Measurements from ENCODE around the gene BTBD3. TPM values are rescaled to one million over a fixed set of nuclear protein-coding genes. Genes with fewer than 3 reads are reported as not detected.

BTBD3 gene
- total and polyA plus RNA-seq, 9 donors, result 31.3 to 50.3 (median 39.0) TPM

DNA sequence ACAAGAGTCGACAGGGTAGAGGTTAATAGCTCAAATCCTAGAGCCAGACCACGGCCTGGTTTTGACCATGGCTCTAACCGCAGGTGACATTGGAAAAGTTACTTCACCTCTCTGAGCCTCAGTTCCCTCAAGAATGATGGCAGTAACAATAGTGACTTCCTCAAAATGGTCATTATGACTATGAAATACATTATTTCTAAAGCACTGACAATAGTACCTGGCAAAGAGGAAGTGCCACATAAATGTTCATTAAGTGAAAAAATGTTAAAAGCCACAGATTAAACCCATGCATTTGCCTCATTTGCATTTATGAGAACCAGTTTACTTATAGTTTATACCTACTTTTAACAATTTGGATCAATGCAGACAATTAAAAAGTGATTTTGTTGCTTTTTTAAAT lies 12.3 kb downstream of the BTBD3 start:
- H3K4me1 ChIP-seq (ENCODE audit: control insufficient read depth, insufficient read depth, low read length), result no peaks in the 10 kb centered on the region
- H3K27ac ChIP-seq (ENCODE audit: low read length), result no peak overlapping the region
- H3K9me3 ChIP-seq (replicated peaks; ENCODE audit: control insufficient read depth, low read depth, low read length), result no peaks in the 10 kb centered on the region
- H3K4me3 ChIP-seq (ENCODE audit: low read length), result no peak overlapping the region
- H3K36me3 ChIP-seq (ENCODE audit: control insufficient read depth, insufficient read depth, low read length), result peaks cover 14% of the 10 kb centered on the region
- no CpG with 5 or more reads among the region's 3 CpGs for WGBS (ENCODE audit: insufficient coverage)
- DNase-seq, result no peak
- no peaks in the 10 kb centered on the region for H3K27me3 ChIP-seq (ENCODE audit: control insufficient read depth, insufficient read depth, low read length)

DNA sequence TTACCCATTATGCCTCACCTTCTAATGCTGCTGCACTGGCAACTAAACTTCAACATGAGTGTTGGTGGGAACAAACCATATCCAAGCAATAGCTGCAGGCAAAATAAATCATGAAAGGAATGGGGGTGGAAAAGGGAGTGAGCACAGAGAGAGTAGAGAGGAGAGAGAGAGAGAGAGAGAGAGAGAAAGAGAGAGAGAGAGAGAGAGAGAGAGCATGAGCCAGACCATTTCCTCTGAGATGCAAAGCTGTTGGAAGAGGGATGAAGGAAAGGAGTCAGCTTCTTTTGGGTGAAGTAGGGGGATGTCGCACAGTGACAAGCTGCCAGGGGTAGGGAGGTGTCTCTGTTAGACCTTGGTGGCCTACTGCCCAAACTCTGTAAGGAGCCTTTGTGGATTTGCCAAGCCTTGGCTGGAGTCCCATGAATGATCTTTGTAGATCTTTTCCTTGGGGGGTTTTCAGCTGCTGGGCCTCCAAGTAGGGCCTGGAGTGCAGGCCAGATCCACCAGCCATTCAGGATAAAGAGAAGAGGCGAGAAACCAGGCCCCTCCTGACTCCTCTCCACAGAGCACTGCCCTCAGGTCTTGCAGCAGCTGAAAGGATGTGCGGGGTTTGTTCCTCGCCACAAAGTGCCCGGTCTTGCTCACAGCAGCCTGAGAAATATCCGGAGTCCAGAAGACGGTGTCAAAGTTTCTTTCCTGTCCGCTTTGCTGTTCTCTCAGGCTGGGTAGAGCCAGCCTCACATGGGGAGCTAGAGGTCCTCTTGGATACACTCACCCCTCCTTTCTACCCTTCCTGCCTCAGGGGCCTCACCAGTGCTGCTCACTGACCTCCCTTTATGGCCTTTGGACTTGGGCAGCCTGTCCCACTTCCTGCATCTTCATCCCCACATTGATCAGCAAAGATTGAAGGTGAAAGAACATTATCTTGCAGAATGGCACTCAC lies 17.8 kb downstream of the BTBD3 start:
- WGBS (ENCODE audit: insufficient coverage), result 63% methylated on average over 7 of the region's 8 CpGs
- peak; percentile 63 for DNase-seq
- H3K9me3 ChIP-seq (replicated peaks; ENCODE audit: control insufficient read depth, low read depth, low read length), result no peaks in the 10 kb centered on the region

DNA sequence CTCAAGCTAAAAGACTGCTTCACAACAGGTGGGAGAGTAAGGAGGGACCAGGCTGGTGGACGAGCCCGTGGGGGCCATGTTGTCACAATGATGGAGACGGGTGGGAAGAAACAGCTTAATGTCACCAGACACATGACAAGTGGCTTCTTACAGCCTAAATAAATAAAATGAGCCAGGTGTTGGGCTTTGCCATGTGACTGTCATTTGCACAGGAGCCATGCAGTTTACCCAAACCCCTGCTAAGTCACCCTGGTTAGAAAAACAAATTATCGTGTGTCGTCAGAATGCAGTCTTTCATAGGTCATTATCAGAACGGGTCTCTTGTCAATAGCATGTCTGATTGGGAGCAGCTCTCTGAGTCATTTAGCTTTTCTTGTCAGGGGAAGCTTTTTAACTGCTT lies 18.5 kb downstream of the BTBD3 start:
- no peak for DNase-seq
- no peak overlapping the region for H3K4me3 ChIP-seq (ENCODE audit: low read length)
- H3K27ac ChIP-seq (ENCODE audit: low read length), result no peak overlapping the region
- peaks cover 4% of the 10 kb centered on the region for H3K4me1 ChIP-seq (ENCODE audit: control insufficient read depth, insufficient read depth, low read length)
- H3K27me3 ChIP-seq (ENCODE audit: control insufficient read depth, insufficient read depth, low read length), result no peaks in the 10 kb centered on the region
- no peaks in the 10 kb centered on the region for H3K9me3 ChIP-seq (replicated peaks; ENCODE audit: control insufficient read depth, low read depth, low read length)
- WGBS (ENCODE audit: insufficient coverage), result 27% methylated on average over 2 of the region's 6 CpGs
- no peaks in the 10 kb centered on the region for H3K36me3 ChIP-seq (ENCODE audit: control insufficient read depth, insufficient read depth, low read length)

More for the DNA sequence above, 17.8 kb downstream of the BTBD3 start:
- no peaks in the 10 kb centered on the region for H3K36me3 ChIP-seq (ENCODE audit: control insufficient read depth, insufficient read depth, low read length)
- no peaks in the 10 kb centered on the region for H3K27me3 ChIP-seq (ENCODE audit: control insufficient read depth, insufficient read depth, low read length)
- H3K4me1 ChIP-seq (ENCODE audit: control insufficient read depth, insufficient read depth, low read length), result peaks cover 4% of the 10 kb centered on the region
- no peak overlapping the region for H3K4me3 ChIP-seq (ENCODE audit: low read length)
- no peak overlapping the region for H3K27ac ChIP-seq (ENCODE audit: low read length)

DNA sequence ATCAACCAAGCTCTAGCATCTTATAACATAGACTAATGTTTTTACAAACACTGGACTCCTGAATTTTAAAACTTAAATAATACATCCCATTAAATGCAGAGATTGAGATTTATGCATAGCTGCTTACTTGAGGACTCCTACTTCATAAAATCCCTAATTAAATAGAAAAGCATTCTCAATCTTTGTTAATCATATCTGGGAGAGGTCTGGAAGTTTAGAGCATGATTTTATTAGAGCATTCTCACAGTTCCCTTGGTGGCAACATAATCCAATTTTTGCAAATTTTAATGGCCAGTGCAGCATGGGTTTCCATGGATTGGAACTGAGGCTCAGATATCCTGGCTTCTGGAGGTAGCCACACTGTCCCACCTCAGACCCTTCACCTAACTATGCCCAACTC lies 19.5 kb downstream of the BTBD3 start:
- Histone ChIP-seq H3K9me3 (replicated peaks; ENCODE audit: control insufficient read depth, low read depth, low read length) (no peaks in the 10 kb centered on the region), H3K4me3 (ENCODE audit: low read length) (no peak overlapping the region), H3K4me1 (ENCODE audit: control insufficient read depth, insufficient read depth, low read length) (peaks cover 4% of the 10 kb centered on the region), H3K27ac (ENCODE audit: low read length) (no peak overlapping the region), H3K27me3 (ENCODE audit: control insufficient read depth, insufficient read depth, low read length) (no peaks in the 10 kb centered on the region), H3K36me3 (ENCODE audit: control insufficient read depth, insufficient read depth, low read length) (no peaks in the 10 kb centered on the region)
- no peak for DNase-seq

DNA sequence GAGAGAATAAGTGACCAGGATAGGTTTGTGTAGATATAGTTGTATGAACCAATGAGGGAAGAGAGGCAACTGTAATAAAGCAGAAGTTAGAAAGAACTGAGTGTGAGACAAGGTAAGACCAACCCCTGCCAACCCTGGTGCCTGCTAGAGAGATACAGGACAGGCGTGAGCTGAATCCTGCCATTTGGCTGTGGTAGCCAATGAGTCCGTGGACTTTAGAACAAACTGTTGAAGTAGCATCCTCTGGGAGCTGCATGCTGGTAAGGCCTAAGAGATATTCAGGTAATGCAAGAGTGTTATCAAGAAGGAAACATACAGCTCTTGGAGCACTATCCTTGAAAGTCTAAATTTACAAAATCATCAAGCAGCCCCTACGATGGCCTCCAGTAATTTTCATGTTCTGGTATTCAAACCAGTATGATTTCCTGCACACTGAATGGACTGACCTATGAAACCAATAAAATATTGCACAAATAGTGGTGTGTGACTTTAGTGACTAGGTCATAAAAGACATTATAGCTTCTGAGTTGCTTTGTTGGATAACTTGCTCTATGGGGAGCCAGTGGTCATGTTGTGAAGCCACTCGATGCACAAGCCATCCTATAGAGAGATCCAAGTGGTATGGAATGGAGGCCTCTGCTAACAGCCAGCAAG lies 24.0 kb downstream of the BTBD3 start:
- H3K27me3 ChIP-seq (ENCODE audit: control insufficient read depth, insufficient read depth, low read length), result no peaks in the 10 kb centered on the region
- H3K4me1 ChIP-seq (ENCODE audit: control insufficient read depth, insufficient read depth, low read length), result no peaks in the 10 kb centered on the region
- 100% methylated on average over 2 of the region's 4 CpGs for WGBS (ENCODE audit: insufficient coverage)
- no peaks in the 10 kb centered on the region for H3K9me3 ChIP-seq (replicated peaks; ENCODE audit: control insufficient read depth, low read depth, low read length)
- no peak overlapping the region for H3K27ac ChIP-seq (ENCODE audit: low read length)
- no peak for DNase-seq
- H3K4me3 ChIP-seq (ENCODE audit: low read length), result no peak overlapping the region
- H3K36me3 ChIP-seq (ENCODE audit: control insufficient read depth, insufficient read depth, low read length), result no peaks in the 10 kb centered on the region

DNA sequence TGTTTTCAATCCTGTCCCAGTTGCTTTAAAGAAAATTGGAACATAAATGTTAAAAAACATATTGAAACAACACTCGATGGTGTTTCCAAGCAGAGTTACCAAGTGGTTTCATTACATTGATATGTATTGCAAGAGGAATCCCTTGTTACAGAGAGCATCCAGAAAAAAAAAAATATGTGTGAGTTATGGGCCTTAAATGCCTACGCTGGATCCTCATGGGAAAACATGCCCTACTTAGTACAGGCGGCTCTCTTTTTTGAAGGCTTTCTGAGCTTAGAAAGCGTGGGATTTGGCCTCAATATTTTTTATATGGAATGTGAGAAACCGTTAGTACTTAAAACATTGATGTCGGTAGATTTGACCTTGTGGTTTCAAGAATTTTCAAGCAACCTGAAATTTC lies 26.1 kb downstream of the BTBD3 start:
- Histone ChIP-seq H3K27ac (ENCODE audit: low read length) (no peak overlapping the region), H3K27me3 (ENCODE audit: control insufficient read depth, insufficient read depth, low read length) (no peaks in the 10 kb centered on the region), H3K4me3 (ENCODE audit: low read length) (no peak overlapping the region), H3K4me1 (ENCODE audit: control insufficient read depth, insufficient read depth, low read length) (no peaks in the 10 kb centered on the region), H3K9me3 (replicated peaks; ENCODE audit: control insufficient read depth, low read depth, low read length) (no peaks in the 10 kb centered on the region), H3K36me3 (ENCODE audit: control insufficient read depth, insufficient read depth, low read length) (no peaks in the 10 kb centered on the region)
- DNase-seq, result no peak
- 75% methylated on average over 2 of the region's 6 CpGs for WGBS (ENCODE audit: insufficient coverage)

DNA sequence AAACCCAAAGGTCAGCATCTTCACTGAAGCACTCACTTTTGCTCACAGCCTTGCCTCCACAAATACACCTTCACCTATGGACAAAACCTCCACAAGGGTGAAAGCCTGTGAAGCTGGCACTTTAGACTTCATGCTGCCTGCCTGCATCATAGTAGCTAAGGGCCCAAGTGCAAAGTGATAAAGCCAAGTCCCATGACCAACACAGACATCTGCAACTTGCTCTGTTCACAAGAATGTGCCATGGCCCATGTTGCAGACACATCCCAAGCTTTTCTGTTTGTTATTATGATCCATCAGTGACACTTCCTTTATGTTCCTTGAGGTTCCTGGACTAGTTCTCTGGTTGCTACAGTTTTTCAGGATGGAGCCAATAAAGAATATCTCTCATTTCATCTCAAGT lies 31.1 kb downstream of the BTBD3 start:
- Histone ChIP-seq H3K27me3 (ENCODE audit: control insufficient read depth, insufficient read depth, low read length) (no peaks in the 10 kb centered on the region), H3K9me3 (replicated peaks; ENCODE audit: control insufficient read depth, low read depth, low read length) (no peaks in the 10 kb centered on the region), H3K27ac (ENCODE audit: low read length) (no peak overlapping the region), H3K4me1 (ENCODE audit: control insufficient read depth, insufficient read depth, low read length) (no peaks in the 10 kb centered on the region), H3K4me3 (ENCODE audit: low read length) (no peak overlapping the region), H3K36me3 (ENCODE audit: control insufficient read depth, insufficient read depth, low read length) (no peaks in the 10 kb centered on the region)
- DNase-seq, result no peak

DNA sequence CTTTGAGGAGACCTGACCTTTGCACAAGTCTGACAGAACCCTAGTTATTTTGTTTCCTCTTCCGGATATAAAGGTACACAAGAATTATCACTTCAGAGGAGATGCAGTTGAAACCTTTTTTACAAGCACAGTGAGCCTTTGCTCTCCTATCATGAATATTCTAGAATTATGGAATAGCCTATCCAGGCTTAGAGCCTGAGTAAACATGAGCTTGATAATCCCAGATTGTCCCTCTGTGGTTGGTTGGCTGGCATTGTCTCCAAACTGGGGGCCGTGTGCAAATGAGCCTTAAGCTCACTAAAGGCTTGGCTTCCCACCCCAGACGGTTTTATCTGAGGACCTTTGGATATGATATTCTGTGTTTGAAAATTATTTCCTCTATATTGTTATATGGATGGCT lies 32.0 kb downstream of the BTBD3 start:
- no peaks in the 10 kb centered on the region for H3K36me3 ChIP-seq (ENCODE audit: control insufficient read depth, insufficient read depth, low read length)
- peaks cover 2% of the 10 kb centered on the region for H3K9me3 ChIP-seq (replicated peaks; ENCODE audit: control insufficient read depth, low read depth, low read length)
- H3K27me3 ChIP-seq (ENCODE audit: control insufficient read depth, insufficient read depth, low read length), result no peaks in the 10 kb centered on the region
- no peak overlapping the region for H3K27ac ChIP-seq (ENCODE audit: low read length)
- H3K4me3 ChIP-seq (ENCODE audit: low read length), result no peak overlapping the region
- WGBS (ENCODE audit: insufficient coverage), result no CpG with 5 or more reads among the region's 3 CpGs
- no peak for DNase-seq
- H3K4me1 ChIP-seq (ENCODE audit: control insufficient read depth, insufficient read depth, low read length), result no peaks in the 10 kb centered on the region

DNA sequence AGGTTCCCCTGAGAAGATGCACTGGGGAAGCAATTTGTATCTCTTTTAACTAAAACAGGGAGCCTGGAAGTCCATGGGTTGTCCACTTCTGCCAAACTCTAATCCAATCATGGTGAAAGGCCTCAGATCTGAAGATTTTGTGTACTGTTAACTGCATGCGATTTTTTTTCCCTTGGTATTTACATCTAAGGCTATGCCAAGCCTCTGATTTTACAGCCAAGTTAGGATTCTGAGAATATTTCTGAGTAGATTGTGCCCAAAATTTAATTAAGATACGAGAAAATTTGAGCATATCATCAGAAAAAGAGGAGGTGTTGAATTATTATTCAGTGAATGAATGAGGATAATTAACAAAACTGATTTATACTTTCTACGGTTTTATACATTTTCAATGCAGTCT lies 34.0 kb downstream of the BTBD3 start:
- H3K36me3 ChIP-seq (ENCODE audit: control insufficient read depth, insufficient read depth, low read length), result no peaks in the 10 kb centered on the region
- no peak for DNase-seq
- H3K4me1 ChIP-seq (ENCODE audit: control insufficient read depth, insufficient read depth, low read length), result no peaks in the 10 kb centered on the region
- peaks cover 6% of the 10 kb centered on the region for H3K9me3 ChIP-seq (replicated peaks; ENCODE audit: control insufficient read depth, low read depth, low read length)
- no CpG with 5 or more reads among the region's 3 CpGs for WGBS (ENCODE audit: insufficient coverage)
- H3K4me3 ChIP-seq (ENCODE audit: low read length), result no peak overlapping the region
- H3K27ac ChIP-seq (ENCODE audit: low read length), result no peak overlapping the region
- H3K27me3 ChIP-seq (ENCODE audit: control insufficient read depth, insufficient read depth, low read length), result no peaks in the 10 kb centered on the region

DNA sequence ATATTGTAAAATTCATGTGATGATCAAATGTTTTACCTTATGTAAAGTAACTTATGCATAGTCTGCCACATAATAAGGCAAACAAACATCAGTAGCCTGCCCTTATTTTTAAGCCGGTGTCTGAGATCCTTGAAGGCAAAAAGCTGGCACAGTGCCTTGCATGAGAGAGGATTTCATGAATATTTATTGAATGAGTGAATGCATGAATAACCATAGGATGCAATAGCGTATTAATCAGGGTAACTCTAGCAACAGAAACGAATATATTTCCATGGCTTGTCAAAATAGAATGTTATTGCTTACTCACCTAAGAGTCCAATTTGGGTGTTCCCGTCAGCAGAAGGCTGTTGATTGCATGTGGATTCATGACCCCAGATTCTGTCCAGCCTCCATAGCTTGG lies 34.9 kb downstream of the BTBD3 start:
- H3K4me3 ChIP-seq (ENCODE audit: low read length), result no peak overlapping the region
- DNase-seq, result no peak
- H3K9me3 ChIP-seq (replicated peaks; ENCODE audit: control insufficient read depth, low read depth, low read length), result peaks cover 6% of the 10 kb centered on the region
- H3K36me3 ChIP-seq (ENCODE audit: control insufficient read depth, insufficient read depth, low read length), result no peaks in the 10 kb centered on the region
- H3K4me1 ChIP-seq (ENCODE audit: control insufficient read depth, insufficient read depth, low read length), result no peaks in the 10 kb centered on the region
- H3K27ac ChIP-seq (ENCODE audit: low read length), result no peak overlapping the region
- WGBS (ENCODE audit: insufficient coverage), result no CpG with 5 or more reads among the region's 4 CpGs
- no peaks in the 10 kb centered on the region for H3K27me3 ChIP-seq (ENCODE audit: control insufficient read depth, insufficient read depth, low read length)

Data from muscle of leg (tissue), 11 donors.